GM19238 (cell line): ENCODE results near the gene CAMK1D.
A peak's percentile ranks its signal among the peaks of the same experiment; 100 is the strongest.

Experiments
- DNase-seq: peaks from one replicate; pipeline ENCODE4 v3.0.0; 2011; ENCODE audit warnings: low spot score; ENCODE audit not compliant: insufficient read length

The CAMK1D gene

GRCh38 chr10:12547301-12547771, 198.0 kb downstream of the CAMK1D start:
- no peak for DNase-seq

GRCh38 chr10:12549297-12549696, 199.9 kb downstream of the CAMK1D start:
- DNase-seq = no peak

GRCh38 chr10:12550994-12551393, 201.6 kb downstream of the CAMK1D start:
- DNase-seq = no peak

GRCh38 chr10:12556039-12556438, 206.7 kb downstream of the CAMK1D start:
- DNase-seq = no peak

- DNase-seq = no peak
Observed at GRCh38 chr10:12559578-12560178, 210.3 kb downstream of the CAMK1D start.

- DNase-seq = no peak
Observed at GRCh38 chr10:12561307-12561706, 212.0 kb downstream of the CAMK1D start.

- no peak for DNase-seq
Observed at GRCh38 chr10:12561720-12562119, 212.4 kb downstream of the CAMK1D start.

- DNase-seq = no peak
Observed at GRCh38 chr10:12563489-12563888, 214.1 kb downstream of the CAMK1D start.

GRCh38 chr10:12564173-12564572, 214.8 kb downstream of the CAMK1D start:
- no peak for DNase-seq

GRCh38 chr10:12566161-12567115, 217.1 kb downstream of the CAMK1D start:
- no peak for DNase-seq

GRCh38 chr10:12568391-12569009, 219.2 kb downstream of the CAMK1D start:
- no peak for DNase-seq

- DNase-seq = no peak
Observed at GRCh38 chr10:12572281-12572680, 222.9 kb downstream of the CAMK1D start.

GRCh38 chr10:12577610-12578009, 228.3 kb downstream of the CAMK1D start:
- no peak for DNase-seq

GRCh38 chr10:12579954-12580858, 230.9 kb downstream of the CAMK1D start:
- DNase-seq = peak; percentile 54

- DNase-seq = no peak
Observed at GRCh38 chr10:12583891-12584595, 234.7 kb downstream of the CAMK1D start.

GRCh38 chr10:12586741-12587140, 237.4 kb downstream of the CAMK1D start:
- no peak for DNase-seq

- no peak for DNase-seq
Observed at GRCh38 chr10:12587451-12587888, 238.1 kb downstream of the CAMK1D start.

GRCh38 chr10:12588091-12588860, 238.9 kb downstream of the CAMK1D start:
- peak; percentile 27 for DNase-seq

GRCh38 chr10:12589291-12589690, 239.9 kb downstream of the CAMK1D start:
- DNase-seq = no peak

GRCh38 chr10:12589791-12590190, 240.4 kb downstream of the CAMK1D start:
- no peak for DNase-seq
